ENCODE data around the gene SPSB4.

SPSB4 gene

DNA sequence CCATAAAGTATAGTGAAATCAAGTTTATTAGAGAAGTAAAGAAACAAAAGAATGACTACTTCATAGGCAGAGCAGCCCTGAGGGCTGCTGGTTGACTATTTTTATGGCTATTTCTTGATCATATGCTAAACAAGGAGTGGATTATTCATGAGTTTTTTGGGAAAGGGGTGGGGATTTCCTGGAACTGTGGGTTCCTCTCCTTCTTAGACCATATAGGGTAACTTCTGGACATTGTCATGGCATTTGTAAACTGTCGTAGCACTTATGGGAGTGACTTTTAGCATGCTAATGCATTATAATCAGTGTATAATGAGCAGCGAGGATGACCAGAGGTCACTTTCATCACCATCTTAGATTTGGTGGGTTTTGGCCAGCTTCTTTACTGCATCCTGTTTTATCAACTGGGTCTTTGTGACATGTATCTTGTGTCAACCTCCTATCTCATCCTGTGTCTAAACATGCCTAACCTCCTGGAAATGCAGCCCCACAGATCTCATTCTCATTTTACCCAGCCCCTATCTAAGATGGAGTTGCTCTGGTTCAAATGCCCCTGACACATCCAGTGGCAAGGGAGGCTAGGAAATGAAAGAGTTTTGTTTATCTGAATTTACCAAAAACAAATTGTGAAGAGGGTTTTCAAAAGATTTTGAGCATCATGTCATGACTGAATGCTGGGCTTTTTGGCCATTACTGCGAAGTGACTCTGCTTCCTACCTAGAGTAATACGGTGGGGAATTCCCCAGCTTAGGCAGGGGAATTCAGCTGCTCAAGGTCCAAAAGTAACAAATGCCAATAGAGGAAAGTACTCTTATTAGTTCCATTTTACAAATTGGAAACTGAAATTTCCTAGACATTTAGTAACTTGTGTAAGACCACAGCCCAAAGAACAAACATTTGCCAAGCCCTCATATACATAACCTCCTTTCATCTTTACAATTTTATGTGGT is 6.2 kb upstream of the SPSB4 start:
- Mint-ChIP-seq H3K9me3 (no peaks in the 10 kb centered on the region), H3K4me3 (no peak overlapping the region), H3K27ac (no peak overlapping the region), H3K4me1 (ENCODE audit: low read depth) (peaks cover 3% of the 10 kb centered on the region), H3K27me3 (peaks cover 37% of the 10 kb centered on the region), H3K36me3 (ENCODE audit: low read depth) (no peaks in the 10 kb centered on the region)
- DNase-seq, result no peak

DNA sequence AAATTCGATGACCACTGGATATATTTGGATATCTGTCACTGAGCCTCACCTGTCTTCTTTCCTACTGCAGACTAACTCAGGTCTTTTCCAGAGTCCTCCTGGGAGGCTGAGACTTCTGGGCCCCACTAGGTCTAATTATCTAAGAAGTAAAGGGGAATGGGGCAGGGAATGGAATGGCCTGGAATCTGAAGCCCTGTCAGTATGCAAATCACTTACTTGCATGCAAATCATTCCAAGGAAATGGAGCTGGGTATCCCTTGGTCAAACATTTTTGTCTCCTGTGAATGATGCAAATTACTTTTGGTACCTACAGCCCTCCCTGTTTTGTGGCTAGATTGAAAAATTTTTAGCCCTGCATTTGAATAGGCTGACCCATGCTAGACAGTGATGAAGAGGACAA is 5.3 kb upstream of the SPSB4 start:
- Mint-ChIP-seq H3K9me3 (no peaks in the 10 kb centered on the region), H3K27me3 (peaks cover 46% of the 10 kb centered on the region), H3K36me3 (ENCODE audit: low read depth) (no peaks in the 10 kb centered on the region), H3K27ac (no peak overlapping the region), H3K4me3 (no peak overlapping the region), H3K4me1 (ENCODE audit: low read depth) (peaks cover 10% of the 10 kb centered on the region)
- DNase-seq, result no peak

DNA sequence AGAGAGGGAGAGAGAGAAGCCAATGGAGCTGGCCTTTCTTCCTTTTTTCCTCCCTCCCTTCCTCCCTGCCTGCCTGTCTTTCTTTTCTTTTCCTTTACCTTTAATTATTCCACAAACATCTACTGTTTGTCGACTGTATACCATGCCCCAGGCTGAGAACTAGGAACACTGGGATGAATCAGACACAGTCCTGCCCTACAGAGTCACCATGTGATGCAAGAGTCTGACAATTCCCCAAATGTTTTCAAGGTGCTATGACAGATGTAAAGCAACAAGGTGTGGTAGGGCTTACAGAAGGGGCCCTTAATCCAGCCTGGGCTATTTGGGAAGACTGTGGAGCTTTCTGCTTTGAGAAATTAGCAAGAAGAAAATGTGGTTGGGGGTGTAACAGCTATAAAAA is 4.0 kb upstream of the SPSB4 start:
- DNase-seq, result no peak
- Mint-ChIP-seq H3K9me3 (no peaks in the 10 kb centered on the region), H3K4me3 (no peak overlapping the region), H3K27me3 (peaks cover 50% of the 10 kb centered on the region), H3K27ac (no peak overlapping the region), H3K4me1 (ENCODE audit: low read depth) (peaks cover 14% of the 10 kb centered on the region), H3K36me3 (ENCODE audit: low read depth) (no peaks in the 10 kb centered on the region)

- H3K36me3 Mint-ChIP-seq (ENCODE audit: low read depth), result no peaks in the 10 kb centered on the region
- DNase-seq, result no peak
- no peak overlapping the region for H3K4me3 Mint-ChIP-seq
These were observed 1.5 kb upstream of the SPSB4 start for GRCh38 chr3:141049681-141050080.

DNA sequence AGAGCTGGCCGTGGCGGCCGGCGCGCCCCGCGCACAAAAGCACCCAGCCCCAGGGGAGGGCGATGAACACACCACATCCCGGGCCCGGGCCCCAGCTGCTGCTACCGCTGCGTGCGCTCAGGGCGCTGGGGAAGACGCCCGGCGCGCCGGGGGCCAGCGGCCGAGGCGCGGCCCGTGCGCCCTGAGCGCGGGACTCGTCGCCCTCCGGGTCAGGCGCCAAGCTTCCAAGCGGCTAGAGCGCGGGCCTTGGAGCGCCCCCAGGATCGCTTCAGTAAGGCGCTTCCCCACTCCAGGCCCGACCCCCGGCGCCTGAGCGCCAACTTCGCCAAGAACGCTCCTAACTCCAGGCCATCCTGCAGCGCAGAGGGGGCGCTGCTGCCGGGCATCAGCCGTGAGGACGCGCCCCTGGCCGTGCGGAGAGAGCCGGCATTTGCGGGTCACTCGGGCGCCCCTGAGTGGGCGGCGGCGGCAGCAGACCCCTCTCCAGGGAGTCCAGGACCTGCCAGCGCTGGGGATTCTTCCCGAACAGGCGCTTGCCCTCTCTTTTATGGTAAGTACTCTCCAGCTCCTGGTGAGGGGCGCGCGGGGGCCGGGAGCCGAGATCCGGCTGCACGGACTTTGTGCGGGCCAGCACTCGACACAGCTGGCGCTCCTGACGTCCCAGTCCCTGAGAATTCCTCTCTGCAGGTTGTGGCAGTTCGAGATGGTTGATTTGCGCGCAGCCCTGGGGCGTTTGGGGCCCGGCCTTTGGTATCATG is 475 bp downstream of the SPSB4 start:
- Mint-ChIP-seq H3K9me3 (no peaks in the 10 kb centered on the region), H3K36me3 (ENCODE audit: low read depth) (no peaks in the 10 kb centered on the region), H3K27me3 (peaks cover 66% of the 10 kb centered on the region), H3K4me3 (peak overlapping the region; percentile 8), H3K4me1 (ENCODE audit: low read depth) (peaks cover 15% of the 10 kb centered on the region), H3K27ac (no peak overlapping the region)
- DNase-seq, result peak; percentile 40

More at GRCh38 chr3:141049681-141050080, 1.5 kb upstream of the SPSB4 start:
- Mint-ChIP-seq H3K27me3 (peaks cover 63% of the 10 kb centered on the region), H3K9me3 (no peaks in the 10 kb centered on the region), H3K4me1 (ENCODE audit: low read depth) (peaks cover 18% of the 10 kb centered on the region), H3K27ac (no peak overlapping the region)

GRCh38 chr3:141052201-141053069 is 1.3 kb downstream of the SPSB4 start:
- Mint-ChIP-seq H3K4me3 (peak overlapping the region; percentile 8), H3K4me1 (ENCODE audit: low read depth) (peaks cover 15% of the 10 kb centered on the region), H3K27me3 (peaks cover 59% of the 10 kb centered on the region), H3K9me3 (no peaks in the 10 kb centered on the region), H3K27ac (no peak overlapping the region), H3K36me3 (ENCODE audit: low read depth) (no peaks in the 10 kb centered on the region)
- DNase-seq, result no peak

- peaks cover 35% of the 10 kb centered on the region for H3K27me3 Mint-ChIP-seq
- no peaks in the 10 kb centered on the region for H3K36me3 Mint-ChIP-seq (ENCODE audit: low read depth)
- H3K4me3 Mint-ChIP-seq, result no peak overlapping the region
- DNase-seq, result no peak
- no peak overlapping the region for H3K27ac Mint-ChIP-seq
- peaks cover 15% of the 10 kb centered on the region for H3K4me1 Mint-ChIP-seq (ENCODE audit: low read depth)
- no peaks in the 10 kb centered on the region for H3K9me3 Mint-ChIP-seq
These were observed 4.0 kb downstream of the SPSB4 start for GRCh38 chr3:141055136-141055535.

DNA sequence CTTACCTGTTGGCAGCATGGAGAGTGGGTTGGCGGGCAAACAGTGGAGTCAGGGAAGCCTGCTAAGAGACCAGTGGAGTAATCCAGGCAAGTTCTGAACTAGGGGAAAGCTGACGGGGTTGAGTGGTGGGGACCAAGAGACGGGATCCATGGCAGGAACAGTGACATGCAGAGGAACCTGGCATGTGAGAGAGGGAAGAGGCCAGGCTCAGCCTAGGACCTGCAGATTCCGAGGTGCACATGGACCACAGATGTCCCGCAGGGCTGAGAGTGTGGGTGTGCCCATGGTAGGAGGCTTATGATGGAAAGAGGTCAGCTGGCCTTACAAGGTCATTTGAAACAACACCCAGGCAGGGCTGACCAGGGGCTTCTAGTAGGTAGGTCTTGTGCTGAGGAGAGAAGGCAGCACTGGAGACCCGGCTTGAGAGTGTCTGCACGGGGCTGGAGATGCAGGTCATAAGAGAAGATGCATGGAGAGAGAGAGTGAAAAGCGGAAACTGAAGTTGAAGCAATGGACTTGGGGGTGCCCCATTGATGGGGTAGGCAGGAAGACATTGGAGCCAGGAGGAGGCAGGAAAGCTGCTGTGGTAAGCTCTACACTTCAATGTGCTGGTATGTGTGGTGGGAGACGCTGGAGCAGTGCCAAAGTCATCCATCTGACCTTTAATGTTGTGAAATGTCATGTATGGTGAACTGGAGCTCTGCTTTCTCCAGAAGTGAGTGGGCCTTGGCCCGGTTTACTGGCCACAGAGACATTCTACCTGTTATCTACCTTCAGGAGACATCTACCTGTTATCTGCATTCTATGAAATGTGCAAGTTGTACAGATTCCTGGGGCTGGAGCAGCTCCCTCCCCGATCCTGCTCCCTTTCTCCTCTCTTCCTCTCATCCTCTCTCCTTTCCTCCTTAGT is 4.6 kb downstream of the SPSB4 start:
- H3K27me3 Mint-ChIP-seq, result peaks cover 29% of the 10 kb centered on the region
- H3K9me3 Mint-ChIP-seq, result no peaks in the 10 kb centered on the region
- H3K27ac Mint-ChIP-seq, result no peak overlapping the region
- no peak overlapping the region for H3K4me3 Mint-ChIP-seq
- no peak for DNase-seq
- H3K36me3 Mint-ChIP-seq (ENCODE audit: low read depth), result no peaks in the 10 kb centered on the region
- peaks cover 8% of the 10 kb centered on the region for H3K4me1 Mint-ChIP-seq (ENCODE audit: low read depth)

- H3K36me3 Mint-ChIP-seq (ENCODE audit: low read depth), result no peaks in the 10 kb centered on the region
- no peaks in the 10 kb centered on the region for H3K9me3 Mint-ChIP-seq
- H3K27me3 Mint-ChIP-seq, result peaks cover 27% of the 10 kb centered on the region
- no peak for DNase-seq
- H3K4me1 Mint-ChIP-seq (ENCODE audit: low read depth), result peaks cover 7% of the 10 kb centered on the region
- H3K27ac Mint-ChIP-seq, result no peak overlapping the region
- H3K4me3 Mint-ChIP-seq, result no peak overlapping the region
These were observed 5.6 kb downstream of the SPSB4 start for GRCh38 chr3:141056751-141057171.

- no peak overlapping the region for H3K4me3 Mint-ChIP-seq
- no peak for DNase-seq
- H3K27ac Mint-ChIP-seq, result no peak overlapping the region
- no peaks in the 10 kb centered on the region for H3K36me3 Mint-ChIP-seq (ENCODE audit: low read depth)
- peaks cover 21% of the 10 kb centered on the region for H3K27me3 Mint-ChIP-seq
- peaks cover 1% of the 10 kb centered on the region for H3K4me1 Mint-ChIP-seq (ENCODE audit: low read depth)
- H3K9me3 Mint-ChIP-seq, result no peaks in the 10 kb centered on the region
These were observed 6.3 kb downstream of the SPSB4 start for GRCh38 chr3:141057436-141057835.

DNA sequence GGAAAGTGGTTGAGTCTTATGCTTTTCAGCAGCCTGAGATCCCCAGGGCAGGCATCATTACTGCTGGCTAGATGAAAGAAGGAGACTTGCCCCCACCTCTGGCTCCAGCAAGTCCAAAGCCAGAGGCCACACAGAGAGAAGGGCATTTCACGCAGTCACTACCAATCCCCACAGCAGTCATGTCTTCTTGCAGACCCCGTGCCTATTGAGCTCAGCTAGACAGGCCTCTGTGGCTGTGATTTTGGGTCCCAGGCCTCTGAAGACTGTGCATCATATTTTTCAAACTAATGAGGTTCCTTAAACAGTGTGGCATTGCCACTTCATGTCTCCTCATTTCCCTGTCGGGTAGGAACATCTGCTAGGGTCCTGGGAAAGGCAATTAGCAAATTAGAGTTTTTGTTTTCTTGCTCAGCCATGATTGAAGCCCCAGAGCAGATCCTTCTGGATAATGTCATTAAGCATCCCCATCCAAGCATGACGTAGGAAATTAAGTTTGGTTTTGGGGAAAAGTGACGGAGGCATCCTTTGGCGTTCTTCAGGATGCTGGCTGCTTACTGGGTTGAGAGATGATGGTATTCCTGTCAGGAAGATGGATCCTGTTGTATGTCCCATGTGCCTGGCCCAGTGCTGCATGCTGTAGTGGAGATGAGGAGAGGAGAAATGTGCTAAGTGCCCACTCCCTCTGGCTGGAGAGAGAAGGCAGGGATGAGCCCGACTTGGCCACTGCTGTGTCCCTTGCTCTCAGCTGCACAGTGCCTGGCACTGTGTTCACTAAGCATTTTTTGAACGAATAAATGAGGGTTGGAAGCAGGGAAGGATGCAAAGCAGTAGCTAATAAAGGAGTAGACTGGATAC is 7.0 kb downstream of the SPSB4 start:
- no peak for DNase-seq
- H3K9me3 Mint-ChIP-seq, result no peaks in the 10 kb centered on the region
- no peaks in the 10 kb centered on the region for H3K4me1 Mint-ChIP-seq (ENCODE audit: low read depth)
- H3K27me3 Mint-ChIP-seq, result peaks cover 15% of the 10 kb centered on the region
- no peaks in the 10 kb centered on the region for H3K36me3 Mint-ChIP-seq (ENCODE audit: low read depth)
- H3K4me3 Mint-ChIP-seq, result no peak overlapping the region
- H3K27ac Mint-ChIP-seq, result no peak overlapping the region

GRCh38 chr3:141058996-141059395 is 7.8 kb downstream of the SPSB4 start:
- no peak for DNase-seq
- Mint-ChIP-seq H3K9me3 (no peaks in the 10 kb centered on the region), H3K27me3 (peaks cover 8% of the 10 kb centered on the region), H3K36me3 (ENCODE audit: low read depth) (no peaks in the 10 kb centered on the region), H3K4me3 (no peak overlapping the region), H3K4me1 (ENCODE audit: low read depth) (no peaks in the 10 kb centered on the region), H3K27ac (no peak overlapping the region)

- peaks cover 11% of the 10 kb centered on the region for H3K27me3 Mint-ChIP-seq
- H3K9me3 Mint-ChIP-seq, result no peaks in the 10 kb centered on the region
- no peak overlapping the region for H3K4me3 Mint-ChIP-seq
- no peaks in the 10 kb centered on the region for H3K4me1 Mint-ChIP-seq (ENCODE audit: low read depth)
- DNase-seq, result no peak
- no peaks in the 10 kb centered on the region for H3K36me3 Mint-ChIP-seq (ENCODE audit: low read depth)
- no peak overlapping the region for H3K27ac Mint-ChIP-seq
These were observed 8.7 kb downstream of the SPSB4 start for GRCh38 chr3:141059816-141060215.
